ENCODE measurements around the gene MLLT6.
A peak's percentile ranks its signal among the peaks of the same experiment; 100 is the strongest.
"Not testable (repeated sequence)": the region's sequence is repeated elsewhere in the genome, so short reads cannot be mapped to it uniquely, and the experiment has no call there.

Gene MLLT6

GRCh38 chr17:38709104-38709820 lies 4.2 kb downstream of the MLLT6 start:
- no peak for DNase-seq

GRCh38 chr17:38709864-38710603 lies 5.0 kb downstream of the MLLT6 start:
- DNase-seq, result no peak

GRCh38 chr17:38710604-38710962 lies 5.5 kb downstream of the MLLT6 start:
- no peak for DNase-seq

- no peak for DNase-seq
These were observed 5.9 kb downstream of the MLLT6 start for GRCh38 chr17:38710985-38711384.

GRCh38 chr17:38711792-38712571 lies 6.9 kb downstream of the MLLT6 start:
- no peak for DNase-seq

GRCh38 chr17:38712593-38712992 lies 7.5 kb downstream of the MLLT6 start:
- DNase-seq, result no peak

GRCh38 chr17:38713456-38714075 lies 8.5 kb downstream of the MLLT6 start:
- DNase-seq, result no peak

- no peak for DNase-seq
These were observed 10.3 kb downstream of the MLLT6 start for GRCh38 chr17:38715216-38715943.

- DNase-seq, result no peak
These were observed 11.4 kb downstream of the MLLT6 start for GRCh38 chr17:38716368-38717005.

GRCh38 chr17:38717139-38717745 lies 12.2 kb downstream of the MLLT6 start:
- DNase-seq, result no peak

GRCh38 chr17:38719289-38719942 lies 14.3 kb downstream of the MLLT6 start:
- no peak for DNase-seq

- no peak for DNase-seq
These were observed 15.0 kb downstream of the MLLT6 start for GRCh38 chr17:38719943-38720641.

- DNase-seq, result no peak
These were observed 15.9 kb downstream of the MLLT6 start for GRCh38 chr17:38720941-38721340.

GRCh38 chr17:38721802-38722201 lies 16.7 kb downstream of the MLLT6 start:
- no peak for DNase-seq

- no peak for DNase-seq
These were observed 19.4 kb downstream of the MLLT6 start for GRCh38 chr17:38724337-38724988.

- no peak for DNase-seq
These were observed 20.0 kb downstream of the MLLT6 start for GRCh38 chr17:38725066-38725465.

- not testable (repeated sequence) for DNase-seq
These were observed 21.1 kb downstream of the MLLT6 start for GRCh38 chr17:38726145-38726544.

GRCh38 chr17:38727736-38728135 lies 22.7 kb downstream of the MLLT6 start:
- peak; percentile 90 for DNase-seq

GRCh38 chr17:38728290-38728831 lies 23.3 kb downstream of the MLLT6 start:
- DNase-seq, result peak; percentile 87
